Kidney (tissue), 14 donors: Measurements from ENCODE around the gene CENPA. TPM values are rescaled to one million over a fixed set of nuclear protein-coding genes. Genes with fewer than 3 reads are reported as not detected.

Experiments
- DNase-seq, 5 donors: peaks; one replicate each; pipeline ENCODE4 v3.0.0-alpha.2; 2013 to 2020
- FAIRE-seq: peaks from 2 replicates; lab custom pipeline; 2012; peaks lifted over from hg19 to GRCh38; lab: Jason Lieb, UNC
- H3K27ac ChIP-seq, 2 donors: one replicate each; pipeline ENCODE4 v1.7.0; 2013; ENCODE audit warnings: low read depth in 2 of 2, low read length in 2 of 2, inconsistent platforms in 1 of 2
- H3K27me3 ChIP-seq: one replicate; pipeline ENCODE4 v1.7.1; 2013; ENCODE audit warnings: low read length, inconsistent platforms; ENCODE audit not compliant: control insufficient read depth, insufficient read depth
- H3K36me3 ChIP-seq, 3 donors: one replicate each; pipeline versions ENCODE4 v1.7.0 to v1.7.1; 2013; ENCODE audit warnings: low read length in 3 of 3, control low read depth in 1 of 3, inconsistent platforms in 1 of 3; ENCODE audit not compliant: insufficient read depth in 3 of 3, control insufficient read depth in 2 of 3
- H3K4me1 ChIP-seq, 3 donors: one replicate each; pipeline versions ENCODE4 v1.7.0 to v1.7.1; 2013; ENCODE audit warnings: low read length in 3 of 3, inconsistent platforms in 1 of 3, low read depth in 1 of 3; ENCODE audit not compliant: control insufficient read depth in 2 of 3, insufficient read depth in 2 of 3
- H3K4me3 ChIP-seq, 3 donors: one replicate each; pipeline versions ENCODE4 v1.7.0 to v1.8.1; 2013; ENCODE audit warnings: low read length in 3 of 3, control low read depth in 1 of 3, inconsistent platforms in 1 of 3
- H3K9ac ChIP-seq, 3 donors: one replicate each; pipeline versions ENCODE4 v1.7.0 to v1.7.1; 2013; ENCODE audit warnings: low read length in 3 of 3, control low read depth in 1 of 3, inconsistent platforms in 1 of 3
- H3K9me3 ChIP-seq, 3 donors: one replicate each; pipeline versions ENCODE4 v1.7.0 to v1.7.1; 2013; ENCODE audit warnings: low read length in 3 of 3, control low read depth in 1 of 3, inconsistent platforms in 1 of 3; ENCODE audit not compliant: control insufficient read depth in 2 of 3, insufficient read depth in 1 of 3
- intact Hi-C: fragments of 100-400 bp; cut with DNase I; formaldehyde crosslinking; loops from one replicate; pipeline ENCODE4 v1.11.1; 2022
- polyA plus RNA-seq: library from polyadenylated mRNA; stranded (reverse); fragments of 350-450 nt; fragmentation: Illumina TruSeq; extraction: RNeasy Lipid Tissue Mini Kit (QIAGEN cat#74804); gene quantifications from one replicate; pipeline ENCODE4 v1.2.3, GENCODE V29; 2014; ENCODE audit warnings: low read depth, low replicate concordance; ENCODE audit not compliant: insufficient read depth
- total RNA-seq: library from RNA; stranded (reverse); fragmentation: NEBNext Ultra II Directional; extraction: Animal tissue kit (Norgen Biotek cat#: 25700); gene quantifications from one replicate; pipeline ENCODE4 v1.2.1, GENCODE V29; 2021
- TF ChIP-seq, protein P1 (sequence below): IDR thresholded peaks from 3 replicates; pipeline ENCODE4 v1.5.1; 2012; ENCODE audit warnings: mild to moderate bottlenecking, moderate library complexity, borderline replicate concordance; ENCODE audit not compliant: insufficient read depth; ENCODE audit errors: extremely low read depth
- donor health status: control.
- donor health status: control.
- donor health status: control.
- donor health status: control.
- donor health status: control.
- donor health status: DM: yes; HTN: yes; CAD: no.
- donor health status: Normal renal cell carcinoma (clear cell type).

The CENPA gene
- total and polyA plus RNA-seq, 2 donors from 2014 or later: 0.63 TPM; not detected in 1

DNA sequence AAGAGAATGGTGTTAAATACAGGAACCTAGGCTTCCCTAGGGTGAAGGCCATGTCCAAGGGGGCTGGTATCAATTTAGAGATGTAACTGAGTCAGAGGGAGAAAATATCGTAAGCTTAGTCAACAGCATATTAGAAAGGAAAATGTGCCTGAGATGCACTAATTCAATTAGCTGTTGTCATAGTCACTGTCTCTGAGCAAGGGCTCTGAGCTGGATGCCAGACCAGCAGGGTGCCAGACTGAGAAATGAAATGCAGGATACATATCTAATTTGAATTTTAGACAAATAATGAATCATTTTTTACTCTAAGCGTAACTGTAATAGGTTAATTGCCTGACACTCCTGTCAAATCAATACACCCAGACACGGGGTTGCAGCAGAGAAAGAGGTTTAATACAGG, 33.2 kb upstream of the CENPA start:
- no peaks in the 10 kb centered on the region for H3K36me3 ChIP-seq
- DNase-seq (no peak), FAIRE-seq (no peak)
- TF ChIP-seq, protein P1, sequence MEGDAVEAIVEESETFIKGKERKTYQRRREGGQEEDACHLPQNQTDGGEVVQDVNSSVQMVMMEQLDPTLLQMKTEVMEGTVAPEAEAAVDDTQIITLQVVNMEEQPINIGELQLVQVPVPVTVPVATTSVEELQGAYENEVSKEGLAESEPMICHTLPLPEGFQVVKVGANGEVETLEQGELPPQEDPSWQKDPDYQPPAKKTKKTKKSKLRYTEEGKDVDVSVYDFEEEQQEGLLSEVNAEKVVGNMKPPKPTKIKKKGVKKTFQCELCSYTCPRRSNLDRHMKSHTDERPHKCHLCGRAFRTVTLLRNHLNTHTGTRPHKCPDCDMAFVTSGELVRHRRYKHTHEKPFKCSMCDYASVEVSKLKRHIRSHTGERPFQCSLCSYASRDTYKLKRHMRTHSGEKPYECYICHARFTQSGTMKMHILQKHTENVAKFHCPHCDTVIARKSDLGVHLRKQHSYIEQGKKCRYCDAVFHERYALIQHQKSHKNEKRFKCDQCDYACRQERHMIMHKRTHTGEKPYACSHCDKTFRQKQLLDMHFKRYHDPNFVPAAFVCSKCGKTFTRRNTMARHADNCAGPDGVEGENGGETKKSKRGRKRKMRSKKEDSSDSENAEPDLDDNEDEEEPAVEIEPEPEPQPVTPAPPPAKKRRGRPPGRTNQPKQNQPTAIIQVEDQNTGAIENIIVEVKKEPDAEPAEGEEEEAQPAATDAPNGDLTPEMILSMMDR: no peak
- H3K9me3 ChIP-seq: no peaks in the 10 kb centered on the region
- intact Hi-C loops: no loop called here
- peaks cover 0 to 2% (median 0%) of the 10 kb centered on the region in 3 donors for H3K4me1 ChIP-seq
- H3K4me3 ChIP-seq: no peak overlapping the region
- H3K9ac ChIP-seq: no peak overlapping the region
- no peak overlapping the region for H3K27ac ChIP-seq
- no peaks in the 10 kb centered on the region for H3K27me3 ChIP-seq

DNA sequence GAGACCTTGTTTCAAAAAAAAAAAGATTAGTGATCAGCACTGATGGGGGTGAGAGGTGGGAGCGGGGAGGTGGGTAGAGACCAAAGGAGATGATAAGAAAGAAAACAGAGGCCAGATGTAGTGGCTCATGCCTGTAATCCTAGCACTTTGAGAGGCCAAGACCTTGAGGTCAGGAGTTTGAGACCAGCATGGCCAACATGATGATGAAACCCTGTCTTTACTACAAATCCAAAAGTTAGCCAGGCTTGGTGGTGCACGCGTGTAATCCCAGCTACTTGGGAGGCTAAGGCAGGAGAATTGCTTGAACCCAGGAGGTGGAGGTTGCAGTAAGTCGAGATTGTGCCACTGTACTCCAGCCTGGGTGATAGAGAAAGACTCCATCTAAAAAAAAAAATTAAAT, 31.3 kb upstream of the CENPA start:
- H3K36me3 ChIP-seq: no peaks in the 10 kb centered on the region
- no peak overlapping the region for H3K27ac ChIP-seq
- FAIRE-seq (no peak), DNase-seq (no peak)
- H3K27me3 ChIP-seq: no peaks in the 10 kb centered on the region
- peaks cover 0 to 9% (median 6%) of the 10 kb centered on the region in 3 donors for H3K4me1 ChIP-seq
- H3K9ac ChIP-seq: no peak overlapping the region
- TF ChIP-seq, protein P1: no peak
- intact Hi-C loops: no loop called here
- H3K9me3 ChIP-seq: no peaks in the 10 kb centered on the region
- no peak overlapping the region for H3K4me3 ChIP-seq

- Histone ChIP-seq H3K27ac (no peak overlapping the region), H3K27me3 (no peaks in the 10 kb centered on the region), H3K36me3 (no peaks in the 10 kb centered on the region), H3K4me1 (peaks cover 0 to 9% (median 6%) of the 10 kb centered on the region in 3 donors), H3K9me3 (no peaks in the 10 kb centered on the region), H3K4me3 (no peak overlapping the region), H3K9ac (no peak overlapping the region)
- no peak for FAIRE-seq
- intact Hi-C loops: no loop called here
- peak in 1 of 5 donors; percentile 19 for DNase-seq
- TF ChIP-seq, protein P1: no peak
Observed at GRCh38 chr2:26754972-26755670, 30.7 kb upstream of the CENPA start.
